Upper lobe of left lung (tissue), 6 donors: ENCODE measurements around the gene FBLN1. TPM values are rescaled to one million over a fixed set of nuclear protein-coding genes. Genes with fewer than 3 reads are reported as not detected.
"Not testable (repeated sequence)": the region's sequence is repeated elsewhere in the genome, so short reads cannot be mapped to it uniquely, and the experiment has no call there.

Experiments used
- ATAC-seq, 2 donors: fragments of 200-7000 bp; cut with Tn5 transposase; one replicate each; pipeline ENCODE4 v1.9.1; 2022; ENCODE audit warnings: mild to moderate bottlenecking in 2 of 2, moderate library complexity in 2 of 2; ENCODE audit not compliant: low FRiP score in 2 of 2
- DNase-seq, 2 donors: peaks; one replicate each; pipeline ENCODE4 v3.0.0-alpha.2; 2019 to 2020
- H3K27ac ChIP-seq, 4 donors: fragments of 200-600 bp; sonication (generic); one replicate each; pipeline ENCODE4 v1.5.1; 2016 to 2019
- H3K27me3 ChIP-seq, 4 donors: fragments of 200-600 bp; sonication (generic); one replicate each; pipeline ENCODE4 v1.5.1; 2017 to 2019
- H3K36me3 ChIP-seq, 4 donors: fragments of 200-600 bp; sonication (generic); one replicate each; pipeline ENCODE4 v1.5.1; 2016 to 2019
- H3K4me1 ChIP-seq, 4 donors: fragments of 200-600 bp; sonication (generic); one replicate each; pipeline ENCODE4 v1.5.1; 2018 to 2019
- H3K4me3 ChIP-seq, 4 donors: fragments of 200-600 bp; sonication (generic); one replicate each; pipeline ENCODE4 v1.5.1; 2017 to 2019; ENCODE audit warnings: mild to moderate bottlenecking in 2 of 4, moderate library complexity in 1 of 4
- H3K9me3 ChIP-seq, 4 donors: fragments of 200-600 bp; sonication (generic); one replicate each; pipeline ENCODE4 v1.5.1; 2018 to 2019
- CTCF ChIP-seq, 6 experiments: fragments of 450-650 bp in 4 of 6; fragments of 200-600 bp in 2 of 6; sonication (generic) in 2 of 6; IDR thresholded peaks; one replicate each; pipeline ENCODE4 v1.5.1; 2016 to 2019; ENCODE audit warnings: antibody characterized with exemption in 6 of 6
- EP300 ChIP-seq, 4 donors: sonication (generic); formaldehyde crosslinking; IDR thresholded peaks; one replicate each; pipeline ENCODE4 v1.5.1; 2017; ENCODE audit warnings: antibody characterized with exemption in 4 of 4, control low read depth in 2 of 4
- POLR2A ChIP-seq, 4 donors: fragments of 450-650 bp; IDR thresholded peaks; one replicate each; pipeline ENCODE4 v1.5.1; 2016 to 2017; ENCODE audit warnings: antibody characterized with exemption in 4 of 4, mild to moderate bottlenecking in 2 of 4
- POLR2AphosphoS5 ChIP-seq, 2 donors: sonication (generic); formaldehyde crosslinking; IDR thresholded peaks; one replicate each; pipeline ENCODE4 v1.5.1; 2017; ENCODE audit warnings: antibody characterized with exemption in 2 of 2
- WGBS, 2 donors: methylation state at CpG; one replicate each; pipeline ENCODE4 v1.1.5; 2017 to 2018; 5-methylcytosine and 5-hydroxymethylcytosine counted together
- total RNA-seq, 6 donors: library from RNA; depleted of rRNA in 4 of 6; stranded (reverse); fragments of >200 nt in 4 of 6; gene quantifications; one replicate each; pipeline versions ENCODE4 v1.1.0 to v1.2.1, GENCODE V29; 2016 to 2021
- donor health status: DM: no; HTN: no; CAD: no; lungs with moderate emphysema.
- donor health status: DM: no; HTN: yes; CAD: no; lungs with severe emphysema.

The FBLN1 gene
- total RNA-seq, 6 donors from 2014 or later = 63.9 to 523 (median 207) TPM

- no peak overlapping the region for H3K4me3 ChIP-seq
- H3K9me3 ChIP-seq = no peaks in the 10 kb centered on the region
- 36 to 39% methylated on average over 3 of the region's 3 CpGs for WGBS, 2 donors
- H3K27me3 ChIP-seq = no peaks in the 10 kb centered on the region
- no peak for TF ChIP-seq POLR2AphosphoS5 (IDR thresholded peaks at IDR 0.05)
- TF ChIP-seq POLR2A (IDR thresholded peaks at IDR 0.05) = no peak
- no peak for TF ChIP-seq CTCF (IDR thresholded peaks at IDR 0.05)
- TF ChIP-seq EP300 (IDR thresholded peaks at IDR 0.05) = no peak
- H3K36me3 ChIP-seq = no peaks in the 10 kb centered on the region
- H3K4me1 ChIP-seq = no peaks in the 10 kb centered on the region
- no peak overlapping the region for H3K27ac ChIP-seq
- DNase-seq (no peak), ATAC-seq (no peak)
Measured at GRCh38 chr22:45603619-45604018, 100.9 kb downstream of the FBLN1 start.

- not testable (repeated sequence) for H3K9me3 ChIP-seq, H3K27ac ChIP-seq, DNase-seq, H3K36me3 ChIP-seq, H3K4me3 ChIP-seq, H3K27me3 ChIP-seq, H3K4me1 ChIP-seq, ATAC-seq
- 74 to 82% methylated on average over 11 of the region's 11 CpGs for WGBS, 2 donors
Measured at GRCh38 chr22:45608045-45608444, 105.4 kb downstream of the FBLN1 start.

GRCh38 chr22:45608763-45609180 is 106.1 kb downstream of the FBLN1 start:
- WGBS, 2 donors = 56 to 60% methylated on average over 8 of the region's 8 CpGs
- Histone ChIP-seq H3K4me1 (peaks cover 0 to 5% (median 1%) of the 10 kb centered on the region in 4 donors), H3K4me3 (no peak overlapping the region), H3K27me3 (no peaks in the 10 kb centered on the region), H3K9me3 (no peaks in the 10 kb centered on the region), H3K36me3 (no peaks in the 10 kb centered on the region), H3K27ac (no peak overlapping the region)
- no peak for TF ChIP-seq POLR2AphosphoS5 (IDR thresholded peaks at IDR 0.05)
- TF ChIP-seq POLR2A (IDR thresholded peaks at IDR 0.05) = no peak
- TF ChIP-seq CTCF (IDR thresholded peaks at IDR 0.05) = no peak
- no peak for TF ChIP-seq EP300 (IDR thresholded peaks at IDR 0.05)
- ATAC-seq (no peak), DNase-seq (no peak)

GRCh38 chr22:45612451-45612901 is 109.8 kb downstream of the FBLN1 start:
- TF ChIP-seq POLR2A (IDR thresholded peaks at IDR 0.05) (peak in 1 of 4 donors; percentile 22), POLR2AphosphoS5 (IDR thresholded peaks at IDR 0.05) (no peak)
- DNase-seq (peak; percentile 34 to 86), ATAC-seq (peak in 1 of 2 donors; percentile 85)
- no peaks in the 10 kb centered on the region for H3K9me3 ChIP-seq
- 49 to 75% methylated on average over 15 of the region's 15 CpGs for WGBS, 2 donors
- peaks cover 0 to 9% (median 3%) of the 10 kb centered on the region in 4 donors for H3K4me1 ChIP-seq
- H3K27me3 ChIP-seq = no peaks in the 10 kb centered on the region
- H3K27ac ChIP-seq = peak overlapping the region in 1 of 4 donors; percentile 66
- no peak overlapping the region for H3K4me3 ChIP-seq
- no peaks in the 10 kb centered on the region for H3K36me3 ChIP-seq

GRCh38 chr22:45612940-45613339 is 110.3 kb downstream of the FBLN1 start:
- H3K27me3 ChIP-seq = no peaks in the 10 kb centered on the region
- H3K27ac ChIP-seq = peak overlapping the region in 1 of 4 donors; percentile 66
- ATAC-seq (peak in 1 of 2 donors; percentile 10), DNase-seq (peak in 1 of 2 donors; percentile 65)
- TF ChIP-seq POLR2AphosphoS5 (IDR thresholded peaks at IDR 0.05) (no peak), EP300 (IDR thresholded peaks at IDR 0.05) (no peak), CTCF (IDR thresholded peaks at IDR 0.05) (no peak), POLR2A (IDR thresholded peaks at IDR 0.05) (no peak)
- 65 to 67% methylated on average over 13 to 15 of the region's 15 CpGs for WGBS, 2 donors
- H3K4me1 ChIP-seq = peaks cover 0 to 9% (median 3%) of the 10 kb centered on the region in 4 donors
- H3K9me3 ChIP-seq = no peaks in the 10 kb centered on the region
- H3K36me3 ChIP-seq = no peaks in the 10 kb centered on the region
- no peak overlapping the region for H3K4me3 ChIP-seq

- no peak for ATAC-seq
- Histone ChIP-seq H3K9me3 (no peaks in the 10 kb centered on the region), H3K36me3 (no peaks in the 10 kb centered on the region), H3K4me1 (peaks cover 0 to 9% (median 3%) of the 10 kb centered on the region in 4 donors), H3K4me3 (no peak overlapping the region), H3K27me3 (no peaks in the 10 kb centered on the region), H3K27ac (no peak overlapping the region)
- DNase-seq = no peak
- TF ChIP-seq CTCF (IDR thresholded peaks at IDR 0.05) (no peak), EP300 (IDR thresholded peaks at IDR 0.05) (no peak), POLR2A (IDR thresholded peaks at IDR 0.05) (no peak), POLR2AphosphoS5 (IDR thresholded peaks at IDR 0.05) (no peak)
- WGBS, 2 donors = 72 to 83% methylated on average over 3 of the region's 3 CpGs
Measured at GRCh38 chr22:45615364-45615763, 112.7 kb downstream of the FBLN1 start.
